Mesendoderm (in vitro differentiated cells): ENCODE results near the gene DEPDC1.

Experiments
- DNase-seq: peaks from one replicate; pipeline ENCODE4 v3.0.0; 2013
- H2AK5ac ChIP-seq: 2 replicates; pipeline ENCODE4 v1.6.1; 2013; ENCODE audit warnings: low read length, inconsistent platforms
- H2BK120ac ChIP-seq: 2 replicates; pipeline ENCODE4 v1.6.1; 2013; ENCODE audit warnings: low read depth, mild to moderate bottlenecking, low read length, moderate library complexity, mixed read lengths
- H2BK15ac ChIP-seq: replicated peaks from 2 replicates; pipeline ENCODE4 v1.6.1; 2013; ENCODE audit warnings: low read depth, mild to moderate bottlenecking, moderate library complexity
- H2BK5ac ChIP-seq: 2 replicates; pipeline ENCODE4 v1.6.1; 2013; ENCODE audit warnings: low read length, inconsistent platforms
- H3K18ac ChIP-seq: 2 replicates; pipeline ENCODE4 v1.6.1; 2013; ENCODE audit warnings: mild to moderate bottlenecking, low read length, mixed read lengths
- H3K23ac ChIP-seq: one replicate; pipeline ENCODE4 v1.6.1; 2013; ENCODE audit warnings: low read length
- H3K27ac ChIP-seq: 2 replicates; pipeline ENCODE4 v1.5.1; 2013; ENCODE audit warnings: low read depth, mild to moderate bottlenecking, inconsistent platforms, low read length, moderate library complexity
- H3K27me3 ChIP-seq: 2 replicates; pipeline ENCODE4 v1.6.1; 2013; ENCODE audit warnings: low read length, control low read depth, mild to moderate bottlenecking, inconsistent platforms; ENCODE audit not compliant: insufficient read depth, poor library complexity
- H3K36me3 ChIP-seq: 2 replicates; pipeline ENCODE4 v1.6.1; 2013; ENCODE audit warnings: low read length, inconsistent platforms; ENCODE audit not compliant: control insufficient read depth, insufficient read depth
- H3K4ac ChIP-seq: one replicate; pipeline ENCODE4 v1.6.1; 2013; ENCODE audit warnings: low read depth, mild to moderate bottlenecking, low read length, moderate library complexity
- H3K4me1 ChIP-seq: 2 replicates; pipeline ENCODE4 v1.6.1; 2013; ENCODE audit warnings: low read depth, low read length, inconsistent platforms; ENCODE audit not compliant: control insufficient read depth
- H3K4me2 ChIP-seq: 2 replicates; pipeline ENCODE4 v1.6.1; 2013; ENCODE audit warnings: low read length
- H3K4me3 ChIP-seq: 2 replicates; pipeline ENCODE4 v1.5.1; 2013; ENCODE audit warnings: mild to moderate bottlenecking, low read length
- H3K56ac ChIP-seq: one replicate; pipeline ENCODE4 v1.6.1; 2013; ENCODE audit warnings: low read length
- H3K79me1 ChIP-seq: 2 replicates; pipeline ENCODE4 v1.6.1; 2013; ENCODE audit warnings: low read length, inconsistent platforms
- H3K79me2 ChIP-seq: 2 replicates; pipeline ENCODE4 v1.6.1; 2013; ENCODE audit warnings: mild to moderate bottlenecking, low read length; ENCODE audit not compliant: control insufficient read depth, insufficient read depth
- H3K9ac ChIP-seq: 2 replicates; pipeline ENCODE4 v1.6.1; 2013; ENCODE audit warnings: low read length, inconsistent platforms
- H4K5ac ChIP-seq: one replicate; pipeline ENCODE4 v1.6.1; 2013; ENCODE audit warnings: low read length
- H4K8ac ChIP-seq: one replicate; pipeline ENCODE4 v1.6.1; 2013; ENCODE audit warnings: low read depth, mild to moderate bottlenecking, control low read depth, low read length, moderate library complexity
- WGBS: extraction: QIAGEN DNeasy Blood & Tissue Kit; methylation state at CpG from one replicate; pipeline ENCODE4 v1.1.7; 2013; ENCODE audit warnings: low lambda C conversion rate, missing lambda C conversion rate; ENCODE audit not compliant: insufficient coverage; ENCODE audit errors: extremely low coverage; 5-methylcytosine and 5-hydroxymethylcytosine counted together

Gene DEPDC1

GRCh38 chr1:68473060-68473459, 23.8 kb downstream of the DEPDC1 start:
- Histone ChIP-seq H3K4me1 (no peaks in the 10 kb centered on the region), H3K4me2 (no peak overlapping the region), H3K9ac (no peak overlapping the region), H3K79me2 (no peaks in the 10 kb centered on the region), H3K23ac (no peak overlapping the region), H3K36me3 (no peaks in the 10 kb centered on the region), H3K4me3 (no peak overlapping the region), H3K56ac (no peak overlapping the region), H3K27me3 (no peaks in the 10 kb centered on the region), H3K18ac (peak overlapping the region; percentile 7), H4K5ac (no peak overlapping the region), H3K4ac (no peak overlapping the region), H4K8ac (no peak overlapping the region), H2BK15ac (no peak overlapping the region), H2BK5ac (no peak overlapping the region), H3K27ac (no peak overlapping the region), H2BK120ac (no peak overlapping the region), H2AK5ac (no peak overlapping the region), H3K79me1 (no peaks in the 10 kb centered on the region)
- DNase-seq: peak; percentile 18

GRCh38 chr1:68470388-68470970, 26.4 kb downstream of the DEPDC1 start:
- DNase-seq: no peak
- WGBS: no CpG with 5 or more reads among the region's 2 CpGs

GRCh38 chr1:68464891-68465290, 32.0 kb downstream of the DEPDC1 start:
- H2BK15ac ChIP-seq: no peak overlapping the region
- H3K18ac ChIP-seq: no peak overlapping the region
- H2BK120ac ChIP-seq: no peak overlapping the region
- H3K4me3 ChIP-seq: no peak overlapping the region
- no CpG with 5 or more reads among the region's 6 CpGs for WGBS
- H2AK5ac ChIP-seq: no peak overlapping the region
- H3K23ac ChIP-seq: no peak overlapping the region
- no peak overlapping the region for H3K4ac ChIP-seq
- H3K4me2 ChIP-seq: no peak overlapping the region
- H3K27ac ChIP-seq: peak overlapping the region; percentile 25
- no peaks in the 10 kb centered on the region for H3K36me3 ChIP-seq
- no peaks in the 10 kb centered on the region for H3K27me3 ChIP-seq
- peak; percentile 83 for DNase-seq
- H3K56ac ChIP-seq: no peak overlapping the region
- H4K8ac ChIP-seq: no peak overlapping the region
- no peaks in the 10 kb centered on the region for H3K79me1 ChIP-seq
- H2BK5ac ChIP-seq: no peak overlapping the region
- no peak overlapping the region for H4K5ac ChIP-seq
- H3K79me2 ChIP-seq: no peaks in the 10 kb centered on the region
- no peak overlapping the region for H3K9ac ChIP-seq
- peaks cover 4% of the 10 kb centered on the region for H3K4me1 ChIP-seq

More at GRCh38 chr1:68470388-68470970, 26.4 kb downstream of the DEPDC1 start:
- H2BK120ac ChIP-seq: no peak overlapping the region
- H3K23ac ChIP-seq: no peak overlapping the region
- no peak overlapping the region for H4K8ac ChIP-seq
- no peaks in the 10 kb centered on the region for H3K27me3 ChIP-seq
- H3K4ac ChIP-seq: no peak overlapping the region
- H3K56ac ChIP-seq: no peak overlapping the region
- no peak overlapping the region for H2AK5ac ChIP-seq
- no peak overlapping the region for H3K9ac ChIP-seq
- no peaks in the 10 kb centered on the region for H3K79me1 ChIP-seq
- H2BK5ac ChIP-seq: no peak overlapping the region
- no peak overlapping the region for H3K18ac ChIP-seq
- H3K79me2 ChIP-seq: no peaks in the 10 kb centered on the region
- no peaks in the 10 kb centered on the region for H3K36me3 ChIP-seq
- no peaks in the 10 kb centered on the region for H3K4me1 ChIP-seq
- H3K4me2 ChIP-seq: no peak overlapping the region
- no peak overlapping the region for H3K27ac ChIP-seq
- no peak overlapping the region for H3K4me3 ChIP-seq
- H2BK15ac ChIP-seq: no peak overlapping the region
- H4K5ac ChIP-seq: no peak overlapping the region

GRCh38 chr1:68460935-68461334, 35.9 kb downstream of the DEPDC1 start:
- Histone ChIP-seq H2AK5ac (no peak overlapping the region), H3K56ac (no peak overlapping the region)

GRCh38 chr1:68459796-68460195, 37.1 kb downstream of the DEPDC1 start:
- Histone ChIP-seq H3K18ac (no peak overlapping the region), H3K79me1 (no peaks in the 10 kb centered on the region), H4K8ac (no peak overlapping the region), H4K5ac (no peak overlapping the region), H3K27ac (no peak overlapping the region), H3K36me3 (no peaks in the 10 kb centered on the region), H2BK5ac (no peak overlapping the region), H3K4me3 (no peak overlapping the region), H2BK120ac (no peak overlapping the region), H3K79me2 (no peaks in the 10 kb centered on the region), H3K4ac (no peak overlapping the region), H3K23ac (no peak overlapping the region), H2BK15ac (peak overlapping the region; percentile 57), H3K4me2 (no peak overlapping the region), H3K9ac (no peak overlapping the region), H3K27me3 (no peaks in the 10 kb centered on the region), H3K56ac (no peak overlapping the region), H3K4me1 (no peaks in the 10 kb centered on the region), H2AK5ac (no peak overlapping the region)
- no CpG with 5 or more reads among the region's 1 CpG for WGBS
- DNase-seq: no peak

More at GRCh38 chr1:68460935-68461334, 35.9 kb downstream of the DEPDC1 start:
- H4K5ac ChIP-seq: no peak overlapping the region
- no peak overlapping the region for H3K4me2 ChIP-seq
- H3K9ac ChIP-seq: no peak overlapping the region
- H3K4me3 ChIP-seq: no peak overlapping the region
- no peak overlapping the region for H2BK15ac ChIP-seq
- no peak overlapping the region for H3K23ac ChIP-seq
- no peak overlapping the region for H3K18ac ChIP-seq
- H3K27ac ChIP-seq: no peak overlapping the region
- no peaks in the 10 kb centered on the region for H3K36me3 ChIP-seq
- no peaks in the 10 kb centered on the region for H3K79me2 ChIP-seq
- H3K4ac ChIP-seq: no peak overlapping the region
- no peak overlapping the region for H2BK5ac ChIP-seq
- no peak overlapping the region for H4K8ac ChIP-seq
- DNase-seq: no peak
- peaks cover 4% of the 10 kb centered on the region for H3K4me1 ChIP-seq
- no peaks in the 10 kb centered on the region for H3K27me3 ChIP-seq
- WGBS: no CpG with 5 or more reads among the region's 4 CpGs
- no peak overlapping the region for H2BK120ac ChIP-seq
- H3K79me1 ChIP-seq: no peaks in the 10 kb centered on the region

- no peak overlapping the region for H3K23ac ChIP-seq
- H3K79me1 ChIP-seq: no peaks in the 10 kb centered on the region
- no peaks in the 10 kb centered on the region for H3K4me1 ChIP-seq
- no peak overlapping the region for H3K4me2 ChIP-seq
- H3K18ac ChIP-seq: no peak overlapping the region
- H4K5ac ChIP-seq: no peak overlapping the region
- DNase-seq: no peak
- no peak overlapping the region for H3K27ac ChIP-seq
- H3K4ac ChIP-seq: no peak overlapping the region
- no peak overlapping the region for H4K8ac ChIP-seq
- no peak overlapping the region for H2BK5ac ChIP-seq
- no peak overlapping the region for H2BK15ac ChIP-seq
- no peak overlapping the region for H3K56ac ChIP-seq
- H2AK5ac ChIP-seq: no peak overlapping the region
- H3K9ac ChIP-seq: no peak overlapping the region
- no peaks in the 10 kb centered on the region for H3K79me2 ChIP-seq
- H3K4me3 ChIP-seq: no peak overlapping the region
- H2BK120ac ChIP-seq: no peak overlapping the region
- no peaks in the 10 kb centered on the region for H3K36me3 ChIP-seq
- no peaks in the 10 kb centered on the region for H3K27me3 ChIP-seq
- no CpG with 5 or more reads among the region's 2 CpGs for WGBS
Observed at GRCh38 chr1:68459091-68459490, 37.8 kb downstream of the DEPDC1 start.
